Lower leg skin (tissue), 4 donors: ENCODE data around the gene GLIS2. TPM values are rescaled to one million over a fixed set of nuclear protein-coding genes. Genes with fewer than 3 reads are reported as not detected.
A peak's percentile ranks its signal among the peaks of the same experiment; 100 is the strongest.

Source experiments
- DNase-seq, 2 donors: peaks; one replicate each; pipeline ENCODE4 v3.0.0-alpha.2; 2019; ENCODE audit warnings: low spot score in 2 of 2
- H3K4me3 ChIP-seq: fragments of 200-600 bp; sonication (generic); 2 replicates; pipeline ENCODE4 v1.5.1; 2017; ENCODE audit warnings: mild to moderate bottlenecking, low read depth; ENCODE audit not compliant: poor library complexity, severe bottlenecking
- CTCF ChIP-seq, 3 donors: fragments of 450-650 bp; IDR thresholded peaks; one replicate each; pipeline ENCODE4 v1.5.1; 2016; ENCODE audit warnings: antibody characterized with exemption in 3 of 3, mild to moderate bottlenecking in 3 of 3, moderate library complexity in 2 of 3
- POLR2A ChIP-seq, 2 donors: fragments of 450-650 bp; IDR thresholded peaks; one replicate each; pipeline ENCODE4 v1.6.1; 2016 to 2017; ENCODE audit warnings: antibody characterized with exemption in 2 of 2, mild to moderate bottlenecking in 1 of 2, moderate library complexity in 1 of 2
- WGBS, 2 donors: methylation state at CpG; one replicate each; pipeline ENCODE4 v1.1.5; 2018; 5-methylcytosine and 5-hydroxymethylcytosine counted together
- intact Hi-C: fragments of 100-400 bp; cut with DNase I; formaldehyde crosslinking; loops from one replicate; pipeline ENCODE4 v1.15.0; 2023; ENCODE audit warnings: low total_unique reads
- total RNA-seq, 4 donors: library from RNA; depleted of rRNA; stranded (reverse); fragments of >200 nt; gene quantifications; one replicate each; pipeline ENCODE4 v1.1.0, GENCODE V29; 2016

Gene GLIS2
- total RNA-seq, 4 donors from 2014 or later = 1.3 to 2.6 (median 2.2) TPM

- intact Hi-C loops = loop anchor here (2.0 kb wide), 1 partner anchor 47 kb away; no protein-coding TSS in a partner anchor
- TF ChIP-seq CTCF (IDR thresholded peaks at IDR 0.05) (no peak), POLR2A (IDR thresholded peaks at IDR 0.05) (no peak)
Measured at GRCh38 chr16:4358236-4358635, 42.4 kb downstream of the GLIS2 start.

GRCh38 chr16:4358831-4359561, 43.1 kb downstream of the GLIS2 start:
- intact Hi-C loops = loop anchor here (2.0 kb wide), 1 partner anchor 46 kb away; no protein-coding TSS in a partner anchor
- H3K4me3 ChIP-seq = no peak overlapping the region
- DNase-seq = peak in 1 of 2 donors; percentile 93
- no peak for TF ChIP-seq POLR2A (IDR thresholded peaks at IDR 0.05)
- TF ChIP-seq CTCF (IDR thresholded peaks at IDR 0.05) = peak in 1 of 3 donors; percentile 94
- WGBS, 2 donors = 35 to 47% methylated on average over 11 to 17 of the region's 19 CpGs

More at GRCh38 chr16:4358236-4358635, 42.4 kb downstream of the GLIS2 start:
- H3K4me3 ChIP-seq = no peak overlapping the region
- DNase-seq = no peak
- 95 to 97% methylated on average over 17 to 18 of the region's 19 CpGs for WGBS, 2 donors

- TF ChIP-seq POLR2A (IDR thresholded peaks at IDR 0.05) (no peak), CTCF (IDR thresholded peaks at IDR 0.05) (no peak)
- DNase-seq = no peak
- intact Hi-C loops = loop anchor here (2.0 kb wide), 1 partner anchor 45 kb away; no protein-coding TSS in a partner anchor
- H3K4me3 ChIP-seq = no peak overlapping the region
- 92 to 97% methylated on average over 3 of the region's 3 CpGs for WGBS, 2 donors
Measured at GRCh38 chr16:4359914-4360313, 44.0 kb downstream of the GLIS2 start.

GRCh38 chr16:4360538-4361021, 44.7 kb downstream of the GLIS2 start:
- intact Hi-C loops = no loop called here
- TF ChIP-seq POLR2A (IDR thresholded peaks at IDR 0.05) (no peak), CTCF (IDR thresholded peaks at IDR 0.05) (no peak)
- no peak for DNase-seq
- H3K4me3 ChIP-seq = no peak overlapping the region
- 83 to 92% methylated on average over 10 to 11 of the region's 11 CpGs for WGBS, 2 donors

GRCh38 chr16:4361033-4361943, 45.4 kb downstream of the GLIS2 start:
- H3K4me3 ChIP-seq = no peak overlapping the region
- DNase-seq = no peak
- TF ChIP-seq CTCF (IDR thresholded peaks at IDR 0.05) (no peak), POLR2A (IDR thresholded peaks at IDR 0.05) (no peak)
- intact Hi-C loops = no loop called here
- WGBS, 2 donors = 95 to 98% methylated on average over 14 to 26 of the region's 28 CpGs
